BLaER1 (cell line): ENCODE data around the gene WWOX.

Experiments used
- H3K27ac ChIP-seq: shearing (Covaris generic); formaldehyde crosslinking; 2 replicates; pipeline ENCODE4 v1.8.1; 2022
- H3K27me3 ChIP-seq: shearing (Covaris generic); formaldehyde crosslinking; 2 replicates; pipeline ENCODE4 v1.8.1; 2022
- H3K36me3 ChIP-seq: shearing (Covaris generic); formaldehyde crosslinking; 2 replicates; pipeline ENCODE4 v1.8.1; 2022
- H3K4me1 ChIP-seq: shearing (Covaris generic); formaldehyde crosslinking; 2 replicates; pipeline ENCODE4 v1.8.1; 2022
- H3K4me2 ChIP-seq: shearing (Covaris generic); formaldehyde crosslinking; 2 replicates; pipeline ENCODE4 v1.8.1; 2022
- H3K4me3 ChIP-seq: shearing (Covaris generic); formaldehyde crosslinking; 2 replicates; pipeline ENCODE4 v1.8.1; 2022
- H3K9ac ChIP-seq: shearing (Covaris generic); formaldehyde crosslinking; 2 replicates; pipeline ENCODE4 v1.8.1; 2022
- H3K9me3 ChIP-seq: shearing (Covaris generic); formaldehyde crosslinking; 2 replicates; pipeline ENCODE4 v1.8.1; 2022
- H4K20me1 ChIP-seq: shearing (Covaris generic); formaldehyde crosslinking; 2 replicates; pipeline ENCODE4 v1.8.1; 2022
- Cebpa-rat ChIP-seq: shearing (Covaris generic); IDR thresholded peaks from 2 replicates; pipeline ENCODE4 v1.8.1; 2022

The WWOX gene

DNA sequence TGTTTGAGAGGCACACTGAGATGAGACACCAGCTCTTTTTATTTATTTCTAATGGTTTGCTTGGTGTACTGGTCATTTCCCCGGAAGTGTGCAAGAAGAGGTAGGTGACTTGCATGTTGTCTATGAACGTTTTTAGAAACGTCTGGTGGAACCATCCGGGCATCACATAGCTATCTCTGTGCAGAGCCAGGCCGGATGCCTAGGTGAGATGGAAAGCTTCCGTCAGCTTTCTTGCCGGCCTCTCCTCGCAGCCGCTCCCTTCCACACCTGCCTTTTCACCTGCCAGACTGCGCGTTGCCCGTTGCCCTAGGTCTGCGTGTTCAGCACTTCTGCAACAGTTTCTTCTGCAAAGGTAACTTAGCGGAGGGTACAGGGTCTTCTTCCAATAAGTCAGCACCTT lies 416.0 kb downstream of the WWOX start:
- H3K9ac ChIP-seq = no peak overlapping the region
- H3K9me3 ChIP-seq = no peaks in the 10 kb centered on the region
- H3K36me3 ChIP-seq = no peaks in the 10 kb centered on the region
- no peaks in the 10 kb centered on the region for H3K4me1 ChIP-seq
- no peak overlapping the region for H3K4me3 ChIP-seq
- H3K4me2 ChIP-seq = no peak overlapping the region
- no peaks in the 10 kb centered on the region for H4K20me1 ChIP-seq
- H3K27me3 ChIP-seq = no peaks in the 10 kb centered on the region
- H3K27ac ChIP-seq = no peak overlapping the region
- TF ChIP-seq Cebpa-rat = no peak

DNA sequence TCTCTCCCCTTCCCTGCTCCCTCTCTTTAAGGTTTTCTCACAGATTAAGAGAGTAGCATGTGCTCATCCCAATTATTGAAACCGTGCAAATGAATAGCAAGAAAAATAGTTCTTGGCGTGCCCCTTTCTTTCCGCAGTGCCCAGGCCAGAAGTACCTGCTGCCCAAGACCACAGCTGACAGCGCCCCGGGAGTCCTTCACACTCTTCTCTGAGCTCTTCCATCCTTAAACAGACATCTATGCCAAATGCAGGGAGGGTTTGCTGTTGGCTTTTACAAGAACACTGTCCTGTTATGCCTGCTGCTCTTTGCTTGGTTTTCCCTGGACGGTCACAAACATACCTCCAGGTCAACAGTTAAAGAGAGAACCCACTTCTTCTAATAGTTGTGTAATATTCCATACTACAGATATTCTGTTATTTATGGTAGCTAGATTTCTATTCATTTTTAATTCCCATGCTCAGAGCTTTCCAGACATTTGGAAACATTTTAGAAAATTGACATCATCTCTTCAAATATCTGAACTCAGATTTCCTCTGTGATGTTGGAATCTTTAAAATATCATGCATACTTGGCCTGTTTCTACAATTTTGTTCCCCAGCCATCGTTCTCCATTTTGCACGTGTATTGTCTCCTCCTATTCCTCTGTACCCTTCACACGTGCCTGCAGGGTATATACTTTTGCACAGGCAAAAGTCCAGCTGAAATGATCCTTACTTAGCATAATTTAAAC lies 416.7 kb downstream of the WWOX start:
- TF ChIP-seq Cebpa-rat = no peak
- no peak overlapping the region for H3K9ac ChIP-seq

DNA sequence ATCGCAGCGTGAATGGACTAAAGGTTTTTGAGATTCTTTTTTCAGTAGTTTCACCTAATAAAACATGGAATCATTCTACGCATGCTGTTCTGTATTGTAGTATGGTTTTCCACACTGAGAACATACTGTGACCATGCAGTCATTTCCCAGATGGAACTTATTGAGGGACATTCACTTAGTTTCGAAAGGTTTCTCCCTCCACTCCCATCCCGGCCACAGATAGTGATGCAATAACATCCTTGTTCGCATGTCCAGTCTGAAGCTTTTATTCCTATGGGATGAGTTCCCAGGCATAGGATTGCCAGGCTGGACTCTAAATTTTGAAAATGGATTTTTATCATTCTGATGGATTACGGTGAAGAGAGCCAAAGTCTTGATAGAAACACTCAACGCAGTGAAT lies 420.4 kb downstream of the WWOX start:
- Histone ChIP-seq H3K9ac (no peak overlapping the region), H3K4me1 (no peaks in the 10 kb centered on the region), H3K27ac (no peak overlapping the region), H3K4me3 (no peak overlapping the region), H3K27me3 (no peaks in the 10 kb centered on the region), H3K36me3 (no peaks in the 10 kb centered on the region), H3K9me3 (no peaks in the 10 kb centered on the region), H4K20me1 (no peaks in the 10 kb centered on the region), H3K4me2 (no peak overlapping the region)
- no peak for TF ChIP-seq Cebpa-rat

More for the DNA sequence above, 416.7 kb downstream of the WWOX start:
- H3K36me3 ChIP-seq = no peaks in the 10 kb centered on the region
- H3K27me3 ChIP-seq = no peaks in the 10 kb centered on the region
- H4K20me1 ChIP-seq = no peaks in the 10 kb centered on the region
- no peaks in the 10 kb centered on the region for H3K9me3 ChIP-seq
- no peaks in the 10 kb centered on the region for H3K4me1 ChIP-seq
- no peak overlapping the region for H3K4me2 ChIP-seq
- no peak overlapping the region for H3K27ac ChIP-seq
- no peak overlapping the region for H3K4me3 ChIP-seq

DNA sequence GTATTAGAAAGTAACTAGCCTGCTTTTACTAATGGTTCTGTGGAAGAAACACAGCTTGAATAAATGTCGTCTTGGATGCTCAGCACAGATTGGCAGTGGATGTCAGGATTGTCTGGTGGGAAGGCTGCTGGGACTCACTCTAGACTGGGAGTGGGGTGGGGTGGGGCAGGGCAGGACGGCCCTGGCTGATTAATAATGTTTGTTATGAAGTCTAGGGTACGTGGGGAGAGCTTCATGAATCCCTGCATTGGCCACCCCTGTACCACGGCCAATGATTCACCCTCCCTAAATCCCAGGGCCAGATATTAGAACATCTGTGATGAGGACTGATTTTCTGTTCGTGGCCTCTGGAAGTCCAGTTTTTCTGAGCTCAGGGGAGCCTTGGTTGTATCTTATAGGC lies 421.0 kb downstream of the WWOX start:
- Histone ChIP-seq H3K9me3 (no peaks in the 10 kb centered on the region), H3K27ac (no peak overlapping the region), H3K4me1 (no peaks in the 10 kb centered on the region), H3K36me3 (no peaks in the 10 kb centered on the region), H3K4me3 (no peak overlapping the region), H3K27me3 (no peaks in the 10 kb centered on the region), H3K4me2 (no peak overlapping the region), H4K20me1 (no peaks in the 10 kb centered on the region), H3K9ac (no peak overlapping the region)
- TF ChIP-seq Cebpa-rat = no peak

DNA sequence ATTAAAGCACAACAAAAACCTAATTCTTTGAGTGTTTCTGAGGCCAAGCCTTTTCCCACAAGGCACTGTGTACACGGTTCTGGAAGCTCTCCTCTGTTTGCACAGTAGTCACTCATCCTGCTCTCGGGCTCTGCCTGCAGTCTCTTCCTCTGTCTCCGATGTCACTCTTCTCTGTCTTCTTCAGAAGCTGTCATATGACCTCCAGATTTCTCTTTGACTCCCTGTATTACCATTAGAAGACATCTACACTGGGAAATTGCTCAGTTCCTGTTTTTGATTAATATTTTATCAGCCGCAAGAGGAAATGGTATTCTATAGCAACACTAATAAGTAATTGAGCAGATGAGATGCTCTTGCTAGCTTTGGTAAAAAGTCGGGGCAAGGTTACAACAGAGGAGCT lies 422.9 kb downstream of the WWOX start:
- Histone ChIP-seq H3K9ac (no peak overlapping the region), H3K27me3 (no peaks in the 10 kb centered on the region), H3K4me2 (no peak overlapping the region), H3K4me1 (no peaks in the 10 kb centered on the region), H3K9me3 (no peaks in the 10 kb centered on the region), H3K36me3 (no peaks in the 10 kb centered on the region), H4K20me1 (no peaks in the 10 kb centered on the region), H3K4me3 (no peak overlapping the region), H3K27ac (no peak overlapping the region)
- TF ChIP-seq Cebpa-rat = no peak

DNA sequence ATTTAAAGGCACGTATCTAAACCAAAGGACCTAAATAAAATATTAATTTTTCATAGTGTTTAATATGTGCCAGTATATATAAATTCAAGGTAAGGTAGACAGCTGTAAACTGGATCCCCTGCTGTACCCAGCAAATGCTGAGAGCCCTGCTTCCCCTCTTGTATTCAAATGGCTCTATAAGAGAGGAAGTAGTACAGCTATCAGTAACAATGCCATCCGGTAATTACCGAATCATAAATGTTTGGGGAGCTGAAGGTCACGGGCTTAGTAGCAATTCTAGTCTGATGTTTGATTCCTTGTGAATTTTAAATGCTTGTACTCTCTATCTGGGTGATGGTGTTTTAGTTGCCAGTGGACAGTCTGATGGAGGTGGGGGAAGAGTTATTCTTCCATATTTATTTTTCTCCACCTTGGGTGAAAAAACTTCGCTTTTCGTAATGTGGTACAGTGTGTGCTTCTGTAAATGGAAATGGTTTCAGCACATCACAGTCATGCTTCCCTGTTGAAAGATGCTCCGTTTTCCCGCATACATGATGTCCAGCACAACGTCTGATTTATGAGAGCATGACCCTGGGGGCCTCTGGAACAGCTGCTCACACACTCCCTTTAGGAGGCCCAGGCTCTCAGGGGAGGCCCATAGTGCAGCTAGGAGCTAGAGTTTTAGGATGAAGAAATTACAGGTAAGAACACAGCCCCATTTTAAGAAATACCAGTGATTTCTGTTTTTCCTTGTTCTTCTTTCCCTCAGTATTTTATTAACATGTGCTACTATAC lies 423.9 kb downstream of the WWOX start:
- H3K4me2 ChIP-seq = no peak overlapping the region
- H3K4me3 ChIP-seq = no peak overlapping the region
- H3K27me3 ChIP-seq = no peaks in the 10 kb centered on the region
- H3K27ac ChIP-seq = no peak overlapping the region
- TF ChIP-seq Cebpa-rat = no peak
- no peaks in the 10 kb centered on the region for H4K20me1 ChIP-seq
- H3K36me3 ChIP-seq = no peaks in the 10 kb centered on the region
- no peak overlapping the region for H3K9ac ChIP-seq
- H3K4me1 ChIP-seq = no peaks in the 10 kb centered on the region
- H3K9me3 ChIP-seq = no peaks in the 10 kb centered on the region

DNA sequence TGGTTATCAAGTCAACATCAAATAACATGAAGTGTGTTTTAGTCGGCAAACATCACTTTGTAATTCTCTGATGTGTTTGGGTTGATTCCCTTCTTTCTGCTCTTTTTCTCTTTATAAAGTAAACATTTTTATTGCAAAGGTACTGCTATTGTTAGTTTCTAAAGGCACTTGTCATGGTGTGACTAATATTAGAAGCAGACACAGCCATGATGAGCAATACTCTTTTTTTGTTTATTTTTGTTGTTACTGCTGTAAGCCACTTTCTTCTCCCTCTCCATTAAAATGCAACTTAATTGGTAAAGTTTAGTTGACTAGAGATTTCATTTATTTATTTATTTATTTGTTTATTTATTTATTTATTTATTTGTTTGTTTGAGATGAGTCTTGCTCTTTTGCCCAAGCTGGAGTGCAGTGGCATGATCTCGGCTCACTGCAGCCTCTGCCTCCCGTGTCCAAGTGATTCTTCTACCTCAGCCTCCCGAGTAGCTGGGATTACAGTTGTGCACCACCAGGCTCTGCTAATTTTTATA lies 424.7 kb downstream of the WWOX start:
- Histone ChIP-seq H4K20me1 (no peaks in the 10 kb centered on the region), H3K27me3 (no peaks in the 10 kb centered on the region), H3K4me3 (no peak overlapping the region), H3K36me3 (no peaks in the 10 kb centered on the region), H3K27ac (no peak overlapping the region), H3K4me2 (no peak overlapping the region), H3K4me1 (no peaks in the 10 kb centered on the region), H3K9ac (no peak overlapping the region), H3K9me3 (no peaks in the 10 kb centered on the region)
- TF ChIP-seq Cebpa-rat = no peak

DNA sequence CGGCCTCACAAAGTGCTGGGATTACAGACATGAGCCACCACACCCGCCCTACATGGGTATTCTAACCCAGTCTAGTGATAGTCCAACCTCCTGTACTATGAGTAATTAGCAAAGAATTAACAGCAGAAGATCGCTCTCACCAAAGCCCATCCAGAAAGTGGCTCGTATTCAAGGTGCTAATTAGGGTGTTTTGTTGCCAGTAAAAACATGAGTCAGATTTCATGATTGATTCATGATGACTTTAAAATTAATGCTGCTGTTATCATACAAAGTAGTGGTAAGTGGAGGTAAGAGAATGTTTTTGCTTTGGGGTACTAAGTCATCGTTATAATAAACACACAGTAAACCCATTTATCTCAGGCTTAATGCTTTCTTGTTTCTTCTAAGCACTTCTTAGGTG lies 428.8 kb downstream of the WWOX start:
- TF ChIP-seq Cebpa-rat = no peak
- no peak overlapping the region for H3K4me3 ChIP-seq

DNA sequence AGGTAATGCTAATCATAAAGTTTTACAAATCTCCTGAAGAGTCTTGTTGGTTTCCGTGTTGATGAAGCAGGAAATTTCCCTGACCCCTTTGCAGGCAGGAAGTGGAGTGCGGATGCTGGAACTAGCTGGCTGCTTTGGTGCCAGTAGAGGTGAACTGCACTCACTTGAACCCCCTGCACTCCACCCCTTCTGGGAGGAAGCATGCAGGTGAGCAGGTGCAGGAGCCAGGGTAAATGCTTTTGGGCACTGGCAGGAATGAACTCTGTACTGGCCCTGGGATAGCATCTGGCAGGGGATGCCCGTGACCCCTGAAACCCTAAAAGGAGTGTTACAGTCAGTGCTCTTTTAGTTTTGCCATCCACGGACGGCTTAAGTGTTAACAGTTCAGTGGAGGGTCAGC lies 430.4 kb downstream of the WWOX start:
- H3K4me1 ChIP-seq = no peaks in the 10 kb centered on the region
- no peaks in the 10 kb centered on the region for H3K36me3 ChIP-seq
- no peak overlapping the region for H3K4me2 ChIP-seq
- TF ChIP-seq Cebpa-rat = no peak
- H3K9ac ChIP-seq = no peak overlapping the region
- no peaks in the 10 kb centered on the region for H3K9me3 ChIP-seq
- no peaks in the 10 kb centered on the region for H4K20me1 ChIP-seq
- no peak overlapping the region for H3K27ac ChIP-seq
- no peak overlapping the region for H3K4me3 ChIP-seq
- no peaks in the 10 kb centered on the region for H3K27me3 ChIP-seq

More for the DNA sequence above, 428.8 kb downstream of the WWOX start:
- H3K9ac ChIP-seq = no peak overlapping the region
- H3K4me1 ChIP-seq = no peaks in the 10 kb centered on the region
- H4K20me1 ChIP-seq = no peaks in the 10 kb centered on the region
- H3K27ac ChIP-seq = no peak overlapping the region
- no peaks in the 10 kb centered on the region for H3K36me3 ChIP-seq
- no peak overlapping the region for H3K4me2 ChIP-seq
- no peaks in the 10 kb centered on the region for H3K27me3 ChIP-seq
- H3K9me3 ChIP-seq = no peaks in the 10 kb centered on the region

DNA sequence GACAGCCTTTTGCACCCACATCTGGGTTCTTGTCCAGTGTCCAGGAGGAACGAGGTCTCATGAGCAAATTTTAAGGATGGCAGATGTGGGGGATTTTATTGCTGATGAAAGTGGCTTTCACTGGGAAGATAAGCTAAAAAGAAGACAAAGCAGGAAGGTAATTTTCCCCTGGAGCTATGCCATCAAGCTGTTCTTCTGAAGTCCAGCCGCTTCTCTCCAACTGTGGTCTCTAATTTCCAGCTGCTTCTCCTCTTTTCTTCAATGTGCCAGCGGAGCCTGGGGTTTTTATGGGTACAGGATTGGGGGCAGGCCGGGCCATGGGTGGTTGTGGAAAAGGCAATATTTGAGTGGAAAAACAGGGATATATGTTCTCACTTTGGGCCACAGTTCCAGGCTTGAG lies 430.8 kb downstream of the WWOX start:
- TF ChIP-seq Cebpa-rat = no peak

More for the DNA sequence above, 430.8 kb downstream of the WWOX start:
- Histone ChIP-seq H3K27ac (no peak overlapping the region), H3K4me2 (no peak overlapping the region), H4K20me1 (no peaks in the 10 kb centered on the region), H3K27me3 (no peaks in the 10 kb centered on the region), H3K36me3 (no peaks in the 10 kb centered on the region), H3K4me1 (no peaks in the 10 kb centered on the region), H3K9ac (no peak overlapping the region), H3K9me3 (no peaks in the 10 kb centered on the region), H3K4me3 (no peak overlapping the region)
